Posterior cingulate gyrus (tissue), 11 donors: ENCODE measurements around the gene MUC6.
A peak's percentile ranks its signal among the peaks of the same experiment; 100 is the strongest.

Experiments used
- DNase-seq, 10 donors: peaks; one replicate each; pipeline versions ENCODE4 v3.0.0 to v3.0.0-alpha.2; 2020 to 2021; ENCODE audit warnings: mixed read lengths in 3 of 10
- intact Hi-C: fragments of 100-400 bp; cut with DNase I; formaldehyde crosslinking; loops from one replicate; pipeline ENCODE4 v1.15.1; 2023

MUC6 gene

DNA sequence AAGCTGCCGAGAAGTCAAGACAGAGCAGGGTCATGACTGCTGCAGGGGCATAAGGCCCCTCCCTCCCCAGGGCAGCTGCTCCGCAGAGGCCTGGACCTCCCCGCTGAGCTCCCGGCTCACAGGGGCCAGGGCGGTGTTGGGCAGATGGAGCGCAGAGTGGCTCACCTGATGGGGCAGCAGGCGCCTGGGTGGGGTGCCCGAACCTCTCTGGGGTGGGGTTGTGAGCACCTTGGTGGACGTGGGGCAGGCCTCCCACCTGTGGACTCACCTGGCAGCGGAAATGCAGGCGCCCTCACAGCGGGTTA, 22.9 kb downstream of the MUC6 start:
- intact Hi-C loops: no loop called here
- DNase-seq: no peak

DNA sequence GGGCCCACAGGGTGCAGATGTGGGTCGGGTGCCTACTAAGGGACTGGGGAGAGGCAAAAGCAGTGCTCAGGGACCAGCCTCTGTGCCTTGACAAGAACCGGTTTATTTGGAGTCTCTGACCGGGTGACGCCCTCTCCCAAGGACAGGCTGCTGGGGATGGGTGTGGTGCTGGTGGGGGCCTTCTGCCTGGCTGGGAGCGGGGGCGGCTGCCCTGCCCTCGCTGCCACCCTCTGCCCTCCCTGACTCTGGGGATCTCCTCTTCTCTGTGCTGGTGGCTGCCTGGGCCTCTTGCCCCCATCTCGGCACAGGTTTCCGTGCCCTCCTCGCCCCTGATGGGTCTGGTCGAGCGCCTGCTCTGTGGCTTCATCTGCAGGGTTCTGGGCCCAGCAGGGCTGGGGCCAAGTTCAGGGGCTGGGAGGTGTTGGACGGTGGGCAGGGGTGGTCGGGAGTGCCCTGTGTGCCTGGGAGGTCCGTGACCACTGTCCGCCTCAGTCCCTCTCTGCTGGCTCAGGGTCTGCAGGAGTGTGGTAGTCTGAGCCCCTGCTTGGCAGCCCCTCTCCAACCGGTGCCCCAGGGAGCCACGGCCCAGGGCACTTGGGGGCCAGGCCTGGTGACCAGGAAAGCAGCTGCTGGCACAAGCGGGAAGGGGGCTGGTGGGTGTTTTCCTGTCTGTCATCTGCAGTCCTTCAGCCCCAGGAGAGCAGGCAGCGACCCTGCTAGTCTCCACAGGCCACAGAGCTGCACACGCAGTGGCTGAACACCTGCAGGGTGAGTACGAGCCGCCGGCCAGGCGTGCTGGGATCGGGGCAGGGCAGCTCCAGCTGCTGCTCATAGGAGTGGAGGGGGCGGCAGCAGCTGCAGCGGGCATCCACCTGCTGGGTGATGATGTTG, 23.5 kb downstream of the MUC6 start:
- no peak for DNase-seq

DNA sequence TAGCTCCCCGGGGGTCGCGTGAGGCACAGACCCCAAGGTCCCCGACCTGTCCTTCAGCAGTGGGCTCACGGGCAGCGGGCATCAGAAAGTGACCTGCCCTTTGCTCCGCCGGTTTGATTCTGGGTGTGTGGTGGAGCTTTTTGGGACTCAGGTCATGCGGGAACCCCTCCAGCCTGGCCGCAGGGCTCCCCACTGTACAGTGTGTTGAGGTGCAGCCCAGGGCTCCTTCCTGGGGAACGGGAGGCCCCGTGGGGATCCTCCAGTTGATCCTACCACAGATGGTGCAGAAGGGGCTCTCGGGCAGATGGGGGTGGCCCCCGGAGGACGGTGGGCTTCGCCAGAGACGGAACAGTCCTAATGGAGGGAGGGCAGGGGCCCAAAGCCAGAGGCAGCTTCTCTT, 24.2 kb downstream of the MUC6 start:
- DNase-seq: no peak
- intact Hi-C loops: no loop called here

More for the DNA sequence above, 23.5 kb downstream of the MUC6 start:
- intact Hi-C loops: no loop called here

DNA sequence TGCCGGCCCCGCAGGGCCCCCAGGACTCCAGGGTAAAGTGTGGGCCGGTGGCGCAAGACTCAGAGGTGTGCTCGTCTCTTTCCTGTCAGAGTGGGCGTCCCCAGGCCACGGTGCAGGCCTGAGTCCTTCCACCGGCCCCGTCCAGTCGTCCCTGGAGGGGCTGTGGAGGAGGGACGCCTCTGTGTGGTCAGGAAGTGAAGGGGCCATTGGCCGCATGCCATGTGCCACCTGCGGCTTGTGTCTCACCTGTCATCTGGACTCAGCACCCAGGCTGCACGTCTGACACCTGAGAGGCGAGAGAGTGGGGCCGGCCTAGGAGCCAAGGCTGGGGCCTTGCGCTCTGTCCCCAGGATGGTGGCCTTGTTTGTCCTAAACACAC, 25.2 kb downstream of the MUC6 start:
- no peak for DNase-seq
- intact Hi-C loops: no loop called here

DNA sequence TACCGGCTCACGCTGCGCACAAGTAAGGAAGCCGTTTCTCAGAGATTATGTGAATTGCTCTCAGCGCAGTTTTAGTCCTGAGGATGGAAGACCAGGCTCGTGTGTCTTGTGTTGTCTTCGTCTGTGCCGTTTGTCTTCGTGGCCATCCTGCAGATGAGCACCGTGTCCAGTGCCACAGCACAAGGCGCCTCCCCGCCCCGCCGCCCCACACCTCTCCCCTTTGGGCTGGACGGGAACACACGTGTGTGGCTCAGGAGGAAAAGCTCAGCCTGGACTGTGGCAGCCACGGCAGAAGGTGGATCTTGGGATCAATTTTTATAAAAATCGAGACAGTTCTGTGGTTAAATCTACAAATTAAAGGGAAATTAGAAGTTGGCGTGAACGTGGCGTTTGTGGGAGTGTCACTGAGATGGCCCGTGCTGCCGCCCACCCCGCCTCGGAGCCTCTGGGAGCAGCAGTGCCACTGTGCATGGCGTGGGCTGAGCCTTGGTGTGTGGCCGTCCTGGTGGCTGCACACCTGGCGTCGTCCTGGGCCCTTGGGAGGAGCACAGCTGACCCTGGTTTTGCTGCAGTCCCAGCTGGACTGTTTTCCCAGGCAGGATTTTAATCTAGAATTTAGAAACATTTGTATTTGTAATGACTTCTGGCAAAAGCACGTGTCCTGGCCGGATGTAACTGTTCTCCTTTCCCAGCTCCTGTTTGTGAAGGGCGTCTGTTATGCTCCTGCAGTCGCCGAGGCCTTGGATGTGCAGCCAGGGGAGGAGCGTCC, 25.8 kb downstream of the MUC6 start:
- DNase-seq: no peak
- intact Hi-C loops: no loop called here

DNA sequence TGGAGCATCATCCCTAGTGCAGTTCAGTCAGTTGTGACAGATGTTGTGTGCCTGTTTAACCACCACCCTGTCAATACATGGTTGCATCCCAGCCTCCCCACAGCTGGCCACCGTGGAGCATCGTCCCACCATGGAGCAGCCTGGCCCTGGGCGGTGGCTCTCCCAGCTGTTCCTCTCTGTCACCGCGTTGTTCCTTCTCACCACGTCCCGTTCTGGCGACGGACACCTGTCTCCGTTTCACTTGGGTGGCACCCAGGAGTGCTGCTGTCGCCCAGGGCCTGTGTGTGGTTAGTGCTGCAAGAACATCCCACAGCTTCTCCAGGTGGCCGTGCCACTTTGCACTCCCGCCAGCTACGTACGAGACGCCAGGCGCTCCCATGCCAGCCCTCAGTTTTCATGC, 26.5 kb downstream of the MUC6 start:
- intact Hi-C loops: no loop called here
- DNase-seq: no peak

DNA sequence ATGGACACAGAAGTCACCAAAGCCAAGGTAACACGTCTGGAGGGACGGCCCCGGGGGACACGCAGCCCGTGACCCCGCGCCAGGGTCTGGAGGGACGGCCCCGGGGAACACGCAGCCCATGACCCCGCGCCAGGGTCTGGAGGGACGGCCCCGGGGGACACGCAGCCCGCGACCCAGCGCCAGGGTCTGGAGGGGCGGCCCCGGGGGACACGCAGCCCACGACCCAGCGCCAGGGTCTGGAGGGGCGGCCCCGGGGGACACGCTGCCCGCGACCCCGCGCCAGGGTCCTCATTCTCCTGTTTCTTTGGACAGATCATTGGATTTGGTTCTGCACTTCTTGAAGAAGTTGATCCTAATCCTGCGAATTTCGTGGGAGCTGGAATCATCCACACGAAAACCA, 27.1 kb downstream of the MUC6 start:
- no peak for DNase-seq
- intact Hi-C loops: no loop called here

DNA sequence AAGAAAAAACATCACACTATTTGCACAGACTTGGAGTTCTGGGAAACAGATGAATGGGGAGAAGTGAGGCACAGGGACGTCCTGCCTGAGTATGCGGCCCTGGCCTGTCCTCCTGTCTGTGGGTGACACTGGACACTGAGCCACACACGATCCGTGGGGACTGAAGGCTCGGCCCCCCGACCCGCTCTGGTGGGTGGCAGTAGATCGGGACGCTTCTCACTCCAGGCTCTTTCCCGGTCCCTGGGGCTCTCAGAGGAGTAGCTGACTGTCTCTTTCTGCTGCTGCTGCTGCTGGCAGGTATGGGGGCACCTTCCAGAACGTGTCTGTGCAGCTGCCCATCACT, 27.7 kb downstream of the MUC6 start:
- DNase-seq: no peak
- intact Hi-C loops: no loop called here

DNA sequence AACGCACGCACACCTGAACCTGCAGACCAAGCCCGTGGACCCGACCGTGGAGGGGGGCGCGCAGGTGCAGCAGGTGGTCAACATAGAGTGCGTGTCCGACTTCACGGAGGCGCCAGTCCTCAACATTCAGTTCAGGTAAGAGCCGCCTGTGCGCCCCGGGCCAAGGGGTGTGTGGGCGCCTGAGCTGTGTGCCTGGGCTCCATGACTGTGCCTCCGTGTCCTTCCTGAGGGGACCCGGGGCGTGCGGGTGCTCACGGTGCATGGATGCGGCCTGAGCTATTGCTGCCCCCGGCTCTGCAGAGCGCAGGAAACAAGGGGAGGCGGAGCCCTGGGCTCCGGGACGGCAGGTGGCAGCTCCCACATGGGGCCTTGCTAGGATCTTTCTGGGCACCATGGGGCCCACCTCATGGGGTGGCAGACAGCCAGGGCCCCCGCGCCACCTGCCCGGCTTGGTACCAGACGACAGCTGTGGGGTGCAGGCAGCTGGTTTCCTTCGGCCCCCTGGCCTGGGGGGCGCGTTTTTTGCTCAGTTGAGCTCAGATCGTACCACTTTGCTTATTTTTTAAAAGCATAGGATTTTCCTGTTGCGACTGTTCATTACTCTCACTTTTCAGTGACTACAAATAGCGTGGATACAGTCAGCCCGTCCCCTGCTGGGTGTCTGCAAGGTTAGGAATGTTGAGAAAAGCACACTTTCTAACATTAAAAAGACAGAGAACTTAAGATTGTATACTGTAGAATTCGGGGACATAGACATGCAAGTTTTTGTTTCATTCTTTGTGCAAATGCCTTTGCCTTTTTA, 28.3 kb downstream of the MUC6 start:
- intact Hi-C loops: no loop called here
- no peak for DNase-seq

DNA sequence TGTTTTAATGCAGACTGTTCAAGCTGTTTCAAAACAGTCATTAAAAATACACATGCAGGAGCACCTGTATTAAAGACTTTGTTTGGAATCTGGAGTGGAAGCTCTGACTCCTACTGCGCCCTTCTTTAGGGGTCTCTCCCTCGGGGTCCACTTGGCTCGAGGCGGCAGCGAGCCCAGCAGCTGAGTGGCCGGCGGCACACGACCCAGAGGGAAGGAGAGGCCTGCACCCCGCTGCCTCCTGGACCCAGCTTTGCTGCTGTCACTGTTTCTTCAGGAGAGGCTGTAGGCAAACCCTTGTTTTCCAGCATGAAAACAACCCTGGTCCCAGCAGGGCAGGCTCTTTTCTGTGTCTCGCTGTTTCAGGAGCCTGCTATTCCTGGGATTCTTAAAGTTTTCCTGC, 29.2 kb downstream of the MUC6 start:
- no peak for DNase-seq
- intact Hi-C loops: no loop called here

DNA sequence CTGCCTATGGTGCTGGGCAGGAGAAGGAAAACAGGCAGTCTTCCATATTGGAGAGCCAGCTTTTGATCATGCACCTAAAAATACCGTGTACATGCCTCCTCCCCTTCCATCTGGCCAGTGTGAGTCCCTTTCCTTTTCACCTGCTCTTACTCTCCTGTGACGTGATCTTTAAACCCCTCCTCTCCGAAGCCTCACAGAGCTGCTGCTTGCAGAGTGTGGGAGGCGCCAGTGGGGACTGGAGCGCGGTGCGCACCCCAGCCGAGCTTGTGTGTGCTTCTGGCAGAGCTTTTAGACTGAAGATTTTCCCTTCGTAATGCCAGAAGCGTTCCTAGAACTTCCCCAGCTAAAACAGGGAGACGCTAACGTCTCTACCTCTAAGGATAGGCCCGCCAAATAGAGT, 29.8 kb downstream of the MUC6 start:
- intact Hi-C loops: no loop called here
- peak in 8 of 10 donors; percentile 59 to 97 (median 83) for DNase-seq

DNA sequence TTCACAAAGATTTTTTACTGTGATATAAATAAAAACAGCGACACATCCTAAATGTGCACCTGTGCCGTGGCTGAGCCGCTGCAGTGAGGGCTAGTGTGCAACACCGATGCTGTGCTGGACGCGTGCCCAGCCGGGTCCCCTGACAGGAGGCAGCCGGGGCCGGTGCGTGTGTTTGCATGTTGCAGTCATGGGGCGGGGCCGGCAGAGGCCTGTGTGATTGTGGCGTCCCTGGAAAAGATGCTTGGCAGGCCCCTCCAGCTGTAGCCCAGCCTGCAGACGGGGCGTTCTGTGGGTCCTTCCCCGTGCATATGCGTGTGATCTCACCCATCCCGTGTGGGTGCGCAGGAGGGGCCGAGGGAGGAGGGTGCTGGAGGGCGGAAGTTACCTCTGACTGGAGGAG, 30.6 kb downstream of the MUC6 start:
- intact Hi-C loops: no loop called here

DNA sequence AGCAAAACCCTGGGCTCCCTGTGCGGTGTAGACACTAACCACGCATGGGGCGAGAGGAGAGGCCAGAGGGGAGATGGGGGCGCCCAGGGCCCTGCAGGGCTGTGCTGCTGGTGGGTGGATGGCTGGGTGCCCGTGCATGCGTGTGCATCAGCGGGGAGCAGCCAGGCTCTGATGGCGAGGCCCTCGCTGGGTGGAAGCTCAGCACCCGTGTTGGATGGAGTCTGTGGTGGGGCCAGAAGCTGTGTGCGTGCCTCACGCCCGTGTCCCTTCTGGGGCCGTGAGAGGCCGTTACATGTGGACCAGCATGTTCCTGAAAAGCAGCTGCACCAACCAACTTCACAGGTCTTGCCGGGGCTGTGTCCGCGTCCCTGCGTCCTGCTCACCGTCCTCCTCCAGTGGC, 33.4 kb downstream of the MUC6 start:
- intact Hi-C loops: no loop called here
- no peak for DNase-seq

More for the DNA sequence above, 30.6 kb downstream of the MUC6 start:
- peak in 5 of 10 donors; percentile 48 to 93 (median 61) for DNase-seq

DNA sequence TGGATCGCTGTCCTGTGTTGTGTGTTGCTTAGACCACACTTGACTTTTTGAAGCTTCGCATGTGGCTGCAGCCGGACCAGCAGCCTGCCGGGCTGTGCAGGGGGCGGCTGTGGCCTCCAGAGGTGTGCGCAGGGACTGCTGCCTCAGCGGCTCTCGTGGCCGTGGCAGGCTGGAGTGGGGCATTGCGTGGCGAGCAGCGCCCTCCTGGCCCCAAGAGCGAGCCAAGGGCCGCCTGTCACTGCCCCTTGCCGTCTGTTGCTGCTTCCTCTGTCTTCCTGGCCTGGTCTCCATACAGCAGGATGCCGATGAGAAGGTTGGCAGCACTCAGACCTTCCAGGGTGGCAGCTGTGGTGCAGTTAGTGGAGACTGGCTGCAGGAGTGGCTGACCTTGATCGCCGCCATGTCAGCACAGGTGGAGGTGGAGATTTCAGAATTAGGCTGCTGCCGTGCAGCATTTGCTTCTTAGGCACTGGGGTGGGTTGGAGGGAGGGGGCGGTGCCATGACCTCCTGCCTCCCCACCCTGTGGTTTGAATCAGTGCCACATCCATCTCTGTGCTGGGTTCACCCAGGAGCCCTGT, 34.0 kb downstream of the MUC6 start:
- intact Hi-C loops: no loop called here
- no peak for DNase-seq

DNA sequence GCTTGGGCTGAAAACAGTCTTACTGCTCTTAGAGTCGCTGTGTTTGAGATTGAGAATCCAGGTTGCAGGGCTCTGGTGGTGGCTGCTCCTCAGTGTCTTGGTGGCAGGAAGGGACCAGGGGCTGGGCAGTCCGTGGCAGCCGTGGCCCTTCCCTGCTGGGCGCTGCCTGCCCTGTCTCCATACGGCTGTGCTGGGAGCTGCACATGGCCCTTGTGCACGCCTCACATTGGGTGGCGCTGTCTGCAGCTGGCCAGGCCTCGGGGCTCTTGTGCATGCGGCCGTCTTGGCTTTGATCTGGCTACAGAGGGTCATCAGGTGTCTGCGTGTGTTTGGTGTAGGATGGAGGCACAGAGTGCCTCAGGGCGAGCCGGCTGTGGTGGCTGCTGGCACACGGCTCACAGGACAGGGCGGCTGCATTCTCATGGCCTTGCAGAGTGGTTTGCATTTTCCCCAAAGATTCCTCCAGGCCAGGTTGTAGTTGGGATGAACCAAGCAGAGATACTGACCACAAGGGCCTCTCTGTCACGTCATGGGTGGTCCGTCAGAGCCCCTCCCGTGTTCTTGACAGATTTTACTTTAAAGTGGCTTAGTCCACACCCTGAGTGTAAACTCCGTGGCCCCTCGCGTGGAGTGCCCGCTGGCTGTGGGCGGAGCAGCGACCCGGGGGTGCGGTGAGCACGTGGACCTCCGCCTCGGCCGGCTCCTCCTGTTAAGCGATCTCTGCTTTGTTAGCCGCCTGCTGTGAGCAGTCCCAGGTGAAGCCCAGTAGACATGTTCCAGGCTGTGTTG, 34.7 kb downstream of the MUC6 start:
- peak in 1 of 10 donors; percentile 70 for DNase-seq
- intact Hi-C loops: no loop called here

DNA sequence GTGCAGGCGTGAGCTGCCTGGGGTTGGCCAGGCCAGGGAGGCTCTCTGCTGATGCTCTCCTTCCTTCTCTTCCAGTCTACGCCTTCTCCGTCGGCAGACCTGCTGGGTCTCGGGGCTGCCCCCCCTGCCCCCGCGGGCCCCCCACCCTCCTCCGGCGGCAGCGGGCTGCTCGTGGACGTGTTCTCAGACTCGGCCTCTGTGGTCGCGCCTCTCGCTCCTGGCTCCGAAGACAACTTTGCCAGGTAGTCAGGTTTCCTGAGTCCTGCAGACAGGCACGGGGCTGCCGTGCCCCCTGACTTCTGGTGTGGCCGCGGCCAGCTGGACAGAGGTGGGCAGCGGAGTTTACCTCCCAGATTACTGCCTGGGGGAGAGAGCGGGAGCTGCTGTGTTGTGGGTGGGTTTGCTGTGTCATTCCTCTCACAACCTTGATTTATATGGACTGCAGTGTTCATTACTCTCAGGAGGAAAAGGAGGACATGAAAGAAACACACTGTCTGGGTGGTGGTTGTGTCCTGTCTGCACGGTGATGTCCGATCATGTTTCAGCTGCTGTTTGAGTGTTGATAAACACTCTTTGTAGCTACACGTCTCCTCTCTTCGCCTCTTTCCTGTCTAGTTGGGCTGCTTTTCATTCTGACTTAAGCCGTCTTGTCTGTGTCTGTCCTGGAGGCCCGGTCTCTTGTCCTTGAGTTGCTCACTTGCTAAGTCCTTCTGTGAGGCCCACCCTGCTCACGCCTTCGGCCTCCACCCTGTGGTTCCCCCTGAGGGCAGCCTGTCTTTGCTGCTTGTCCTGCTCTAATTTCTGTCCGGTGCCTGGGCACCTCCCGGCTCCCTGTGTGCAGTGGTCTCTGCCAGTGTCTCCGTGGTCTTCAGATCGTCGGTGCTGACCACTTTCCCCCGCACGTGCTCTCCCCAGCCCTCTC, 35.9 kb downstream of the MUC6 start:
- intact Hi-C loops: no loop called here
- no peak for DNase-seq

DNA sequence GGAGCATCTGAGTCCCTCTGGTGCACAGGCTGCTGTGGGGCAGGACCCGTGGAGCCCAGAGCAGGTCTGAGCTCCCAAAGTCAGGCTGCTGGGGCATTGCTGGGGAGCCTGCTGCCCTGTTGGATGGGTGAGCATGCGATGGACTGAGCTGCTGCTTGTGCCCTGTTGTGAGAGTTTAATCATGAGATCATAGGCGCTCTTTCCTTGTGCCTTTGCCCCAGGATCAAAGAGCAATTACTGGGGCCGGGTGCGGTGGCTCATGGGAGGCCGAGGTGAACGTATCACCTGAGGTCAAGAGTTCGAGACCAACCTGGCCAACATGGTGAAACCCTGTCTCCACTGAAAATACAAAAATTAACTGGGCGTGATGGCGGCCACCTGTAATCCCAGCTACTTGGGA, 37.5 kb downstream of the MUC6 start:
- DNase-seq: no peak
- intact Hi-C loops: no loop called here

DNA sequence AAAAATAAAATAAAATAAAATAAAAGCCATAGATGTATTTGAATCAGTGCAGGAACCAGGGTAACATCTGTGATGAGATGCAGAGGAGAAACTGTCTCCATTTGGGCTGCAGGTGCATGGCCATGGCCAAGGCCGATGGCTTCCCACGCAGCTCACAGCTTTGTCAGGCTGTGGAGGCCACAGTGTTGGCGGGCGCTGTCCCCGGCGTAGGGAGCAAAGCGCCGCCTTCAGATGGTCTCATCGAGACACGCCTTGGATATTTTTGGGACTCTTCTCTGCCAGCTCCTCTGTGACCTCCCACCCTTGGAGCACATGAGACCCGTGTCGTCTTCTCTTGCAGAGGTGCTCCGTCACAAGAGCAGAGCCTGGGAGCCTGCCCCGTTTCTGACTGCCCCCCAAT, 38.6 kb downstream of the MUC6 start:
- intact Hi-C loops: no loop called here
- DNase-seq: peak in 1 of 10 donors; percentile 86

DNA sequence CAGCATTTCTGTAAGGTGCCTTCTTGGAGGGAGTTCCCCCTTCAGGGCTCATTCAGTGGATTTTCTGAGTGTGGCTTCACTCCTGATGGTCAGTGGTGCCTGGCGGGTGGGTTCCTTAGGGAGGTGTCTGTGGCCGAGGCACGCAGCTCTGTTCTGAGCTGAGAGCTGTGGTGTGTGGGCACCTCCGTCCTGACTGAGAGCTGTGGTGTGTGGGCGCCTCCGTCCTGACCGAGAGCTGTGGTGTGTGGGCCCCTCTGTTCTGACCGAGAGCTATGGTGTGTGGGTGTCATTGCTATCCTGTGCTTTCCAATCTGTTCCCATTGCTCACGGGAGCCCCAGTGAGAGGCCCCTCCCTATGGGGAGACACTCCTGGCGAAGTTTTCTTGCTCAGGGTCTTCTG, 39.8 kb downstream of the MUC6 start:
- DNase-seq: peak in 3 of 10 donors; percentile 48 to 93 (median 64)
- intact Hi-C loops: no loop called here
